Stimulated activated CD4-positive, alpha-beta T cell treated with anti-CD3 and anti-CD28 coated beads, Interleukin-12 subunit alpha, Interleukin-12 subunit beta, amount 100 ng/mL, for 4 hours (primary cell): Measurements from ENCODE around the gene C2orf72.
"Not testable (repeated sequence)": the region's sequence is repeated elsewhere in the genome, so short reads cannot be mapped to it uniquely, and the experiment has no call there.

Experiments used
- DNase-seq: peaks from one replicate; pipeline ENCODE4 v3.0.0-alpha.2; 2020

C2orf72 gene

DNA sequence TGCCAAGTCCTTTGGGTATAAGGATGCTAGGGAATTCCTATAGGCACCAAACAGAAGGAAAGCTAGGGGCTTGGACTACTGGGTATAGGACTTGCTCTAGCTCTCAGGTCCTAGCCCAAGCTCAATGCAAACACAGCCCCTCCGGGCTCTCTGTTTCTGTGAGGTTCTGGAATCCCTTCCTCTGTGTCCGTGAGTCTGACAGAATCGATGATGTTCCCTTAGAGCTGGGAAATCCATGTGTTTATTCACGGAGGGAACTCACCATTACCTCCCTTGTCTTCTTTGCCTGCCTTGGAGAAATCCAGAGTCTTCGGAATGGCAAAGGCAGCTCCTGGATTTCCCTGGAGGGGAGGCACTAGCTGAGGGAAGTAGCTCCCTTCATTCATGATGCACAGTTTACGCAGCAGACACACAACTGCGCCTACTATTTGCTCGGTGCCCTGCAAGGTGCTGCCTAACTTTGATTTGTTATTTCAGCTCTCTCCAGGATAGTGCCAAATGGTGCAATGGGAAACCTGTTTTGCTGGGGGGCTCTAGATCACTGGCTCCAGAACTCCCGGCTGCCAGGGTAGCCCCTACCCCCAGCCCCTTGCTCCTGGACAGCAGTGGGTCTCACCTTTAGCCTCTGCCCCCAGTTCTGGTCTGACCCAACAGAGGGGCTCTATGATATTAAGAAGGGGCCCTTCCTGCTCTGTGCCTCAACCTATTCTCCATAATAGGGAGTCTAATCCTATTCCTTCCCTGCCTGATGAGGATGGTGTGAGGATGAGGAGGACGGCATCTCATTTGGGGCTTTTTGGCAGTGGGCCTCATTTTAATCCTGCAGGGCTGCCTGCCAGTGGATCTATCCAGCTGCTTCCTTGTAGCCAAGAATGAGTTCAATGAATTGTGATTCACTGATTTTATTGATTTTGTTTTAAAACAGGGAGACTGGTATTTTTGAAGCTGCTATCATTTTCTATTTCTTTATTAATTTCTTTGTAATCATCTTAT, 10.9 kb downstream of the C2orf72 start:
- DNase-seq, result no peak

- DNase-seq, result no peak
Observed at GRCh38 chr2:231049286-231050017, 12.1 kb downstream of the C2orf72 start.

DNA sequence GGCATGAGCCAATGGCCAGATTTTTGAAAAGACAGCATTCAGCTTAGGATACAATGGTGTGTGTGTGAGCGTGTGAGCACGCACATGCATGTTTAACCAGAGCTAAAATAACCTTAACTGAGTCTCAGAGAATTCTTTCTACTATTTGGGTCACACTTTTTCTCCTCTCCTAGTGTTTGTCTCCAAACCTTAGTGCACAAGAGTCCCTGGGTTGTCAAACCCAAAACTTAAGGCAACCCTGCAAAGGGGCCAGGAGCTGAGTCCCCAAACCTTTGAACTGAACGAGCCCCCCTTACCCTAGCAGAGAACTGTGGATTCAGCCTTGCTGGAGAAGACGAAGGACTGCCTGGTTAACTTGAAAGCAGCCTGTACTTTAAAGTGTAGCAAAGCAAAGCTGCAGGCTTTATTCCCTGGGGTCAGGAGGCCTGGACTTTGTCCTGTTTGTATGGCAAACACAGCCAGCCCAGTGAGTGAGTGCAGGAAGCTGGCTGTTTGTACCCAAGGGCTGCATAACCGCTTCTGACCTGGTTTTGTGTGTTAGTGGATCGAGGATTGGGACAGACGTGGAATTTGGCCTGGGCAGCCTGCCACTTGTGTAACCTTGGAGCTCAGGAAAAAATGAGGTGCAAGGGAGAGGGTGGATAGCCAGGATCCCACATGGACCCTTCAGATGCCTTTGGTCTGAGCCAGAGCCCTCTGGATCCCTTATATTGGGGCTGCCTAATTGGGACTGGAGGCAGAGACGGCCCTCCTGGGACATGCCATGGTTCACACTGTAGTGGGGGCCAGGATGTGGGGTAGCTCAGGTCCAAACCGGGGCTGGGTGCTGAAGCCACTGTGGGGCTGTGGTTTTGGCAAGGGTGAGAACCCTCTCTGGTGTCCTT, 12.9 kb downstream of the C2orf72 start:
- DNase-seq, result no peak

- no peak for DNase-seq
Observed at GRCh38 chr2:231051116-231051515, 13.8 kb downstream of the C2orf72 start.

DNA sequence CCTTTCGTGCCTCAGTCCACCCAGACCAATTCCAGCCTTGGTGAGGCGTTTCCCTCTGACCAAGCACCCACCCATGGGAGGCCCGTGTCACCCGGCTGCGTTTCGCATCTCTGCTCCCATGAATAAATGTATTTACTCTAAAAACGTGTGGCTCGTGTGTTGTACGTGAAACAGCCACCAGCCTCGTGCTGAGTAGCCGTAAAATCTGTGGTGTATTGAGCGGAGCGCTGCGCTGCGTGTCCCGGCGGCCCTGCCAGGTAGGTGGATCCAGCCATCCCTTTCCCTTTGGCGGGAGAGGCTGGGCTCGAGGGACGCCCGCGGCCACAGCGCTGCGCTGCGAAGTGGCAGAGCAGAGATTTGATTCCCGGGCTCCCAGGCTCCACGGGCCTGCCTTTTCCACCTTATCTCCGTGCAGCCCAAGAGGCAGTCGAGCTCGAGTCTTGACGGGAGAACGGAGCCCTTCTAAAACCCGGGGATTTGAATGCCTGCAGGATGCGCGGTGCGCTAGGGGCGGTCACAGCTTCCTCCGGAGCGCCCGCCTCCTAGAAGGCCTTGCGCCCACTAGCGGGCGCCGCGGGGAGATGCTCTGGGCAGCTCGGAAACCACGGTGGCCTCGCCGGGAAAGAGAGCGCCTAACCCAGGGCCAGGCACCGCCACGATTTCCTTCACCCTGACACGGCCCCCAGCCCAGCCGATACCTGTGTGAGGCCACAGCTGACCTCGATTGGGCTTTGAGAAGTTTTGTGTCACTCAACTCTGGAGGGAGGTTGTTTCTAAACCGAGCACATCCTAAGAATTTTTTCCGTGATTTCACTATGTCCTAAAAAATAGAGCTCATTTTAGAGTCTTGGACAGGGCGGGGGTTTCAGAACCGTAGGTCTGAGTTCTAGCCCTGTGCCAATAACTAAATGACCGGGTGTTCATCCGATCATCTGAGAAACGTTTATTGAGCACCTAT, 15.4 kb downstream of the C2orf72 start:
- peak; percentile 79 for DNase-seq

GRCh38 chr2:231053846-231054245, 16.5 kb downstream of the C2orf72 start:
- no peak for DNase-seq

- peak; percentile 90 for DNase-seq
Observed at GRCh38 chr2:231056453-231057416, 19.4 kb downstream of the C2orf72 start, which contains the start of gene PSMD1. Gene PSMD1 (plus strand): TSS chr2:231056867. CDS start chr2:231057026, 159 bp downstream.

- no peak for DNase-seq
Observed at GRCh38 chr2:231057590-231057989, 20.3 kb downstream of the C2orf72 start.

DNA sequence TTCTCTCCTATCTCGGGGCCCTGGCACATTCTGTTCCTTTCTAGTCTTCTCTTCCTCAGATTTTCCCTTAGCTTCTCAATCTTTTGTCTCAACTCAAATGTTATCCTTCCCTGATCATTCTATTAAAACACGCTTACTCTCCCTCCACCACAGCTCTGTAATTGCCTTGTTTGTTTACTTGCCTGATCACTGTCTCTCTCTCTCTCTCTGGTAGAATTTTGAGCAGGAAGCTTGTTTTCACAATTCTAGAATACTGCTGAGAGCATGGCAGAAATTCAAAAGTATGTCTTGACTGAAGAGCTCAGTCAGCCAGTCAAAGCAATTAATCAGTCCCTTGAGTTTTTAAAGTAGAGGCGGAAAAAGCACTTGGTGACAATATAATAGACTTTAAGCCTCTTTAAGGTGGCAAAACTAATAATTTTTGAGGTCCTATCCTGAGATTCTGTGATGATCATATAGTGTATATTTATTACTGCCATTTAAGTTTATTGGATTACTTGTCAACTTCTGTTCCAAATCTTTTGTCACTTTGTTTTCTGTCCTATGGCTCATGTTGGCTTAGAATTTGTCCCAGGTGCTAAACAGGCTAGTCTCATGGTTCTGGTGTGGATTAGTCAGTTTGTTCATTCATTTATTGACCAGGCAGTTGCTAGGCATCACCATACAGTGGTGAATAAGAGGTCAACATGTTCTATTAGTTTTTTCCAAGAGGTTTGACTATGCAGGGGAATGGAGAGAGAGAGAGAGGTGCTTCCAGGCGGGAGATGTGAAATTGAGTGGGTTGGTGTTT, 21.6 kb downstream of the C2orf72 start:
- DNase-seq, result no peak

DNA sequence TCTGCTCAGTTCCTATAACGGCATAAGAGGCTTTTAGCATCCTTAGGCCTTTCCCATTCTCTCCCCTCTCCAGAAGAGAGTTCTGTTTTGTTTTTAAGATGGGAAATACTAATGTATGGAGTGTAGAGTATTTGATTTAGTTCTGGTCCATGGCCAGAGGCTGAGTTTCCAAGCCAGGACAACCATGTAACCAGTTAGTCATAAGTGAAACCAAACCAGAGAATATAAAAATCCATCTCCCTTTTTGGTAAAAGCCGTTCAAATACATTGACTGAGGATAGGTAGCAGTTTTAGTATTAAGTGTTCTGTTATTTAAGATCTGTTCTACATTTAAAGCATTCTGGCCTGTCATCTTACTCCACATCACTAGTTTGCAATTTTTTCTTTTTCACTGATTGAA, 22.4 kb downstream of the C2orf72 start:
- no peak for DNase-seq

DNA sequence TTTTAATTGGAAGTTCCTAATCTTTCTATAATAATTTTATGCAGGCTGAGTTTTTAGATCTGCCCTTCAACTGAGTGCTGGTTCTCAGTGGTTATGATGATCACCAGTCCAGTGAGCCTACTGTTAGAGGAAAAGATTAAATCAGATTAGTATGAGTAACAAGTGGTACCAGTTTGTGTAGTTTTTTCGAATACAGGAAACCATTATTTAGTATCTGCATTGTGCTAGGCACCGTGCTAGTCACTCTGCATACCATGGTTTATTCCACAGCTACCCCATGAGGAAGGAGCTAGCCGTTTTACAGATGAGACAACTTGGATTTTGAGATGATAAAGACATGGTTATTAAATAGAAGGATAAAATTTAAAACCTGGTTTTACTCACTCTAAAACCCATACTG, 25.5 kb downstream of the C2orf72 start:
- DNase-seq, result no peak

DNA sequence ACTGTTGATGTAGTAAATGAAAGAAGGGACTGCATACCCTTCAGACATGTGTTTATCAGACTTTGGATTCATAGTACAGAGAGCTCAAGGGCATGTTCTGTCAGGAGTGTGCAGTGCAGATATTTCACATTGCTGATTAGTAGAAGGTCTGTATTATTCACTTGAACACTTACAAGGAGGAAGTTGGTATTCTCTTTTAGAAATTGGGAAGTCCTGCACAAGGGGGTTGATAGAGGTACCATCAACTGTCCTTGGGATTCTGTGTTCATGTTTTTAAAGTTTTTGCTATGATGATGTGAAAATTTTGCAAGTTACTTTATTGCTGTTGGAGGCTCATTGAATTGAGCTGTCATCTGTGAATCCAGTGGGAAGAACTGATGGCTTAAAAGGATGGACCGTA, 26.0 kb downstream of the C2orf72 start:
- no peak for DNase-seq

GRCh38 chr2:231065966-231066365, 28.6 kb downstream of the C2orf72 start:
- DNase-seq, result no peak

DNA sequence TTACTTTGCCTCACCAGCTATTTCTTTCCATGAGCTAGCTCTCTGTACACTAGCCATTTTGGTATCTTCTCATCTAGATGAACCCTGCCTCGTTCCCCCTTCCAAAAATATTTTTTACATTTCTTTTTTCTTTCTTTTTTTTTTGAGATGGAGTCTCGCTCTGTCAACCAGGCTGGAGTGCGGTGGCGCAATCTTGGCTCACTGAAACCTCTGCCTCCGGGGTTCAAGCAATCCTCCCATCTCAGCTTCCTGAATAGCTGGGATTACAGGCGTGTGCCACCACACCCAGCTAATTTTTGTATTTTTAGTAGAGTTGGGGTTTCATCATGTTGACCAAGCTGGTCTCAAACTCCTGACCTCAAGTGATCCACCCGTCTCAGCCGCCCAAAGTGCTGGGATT, 30.2 kb downstream of the C2orf72 start:
- not testable (repeated sequence) for DNase-seq

- DNase-seq, result no peak
Observed at GRCh38 chr2:231068525-231069222, 31.4 kb downstream of the C2orf72 start.

GRCh38 chr2:231069379-231070054, 32.2 kb downstream of the C2orf72 start:
- no peak for DNase-seq

- no peak for DNase-seq
Observed at GRCh38 chr2:231084565-231084964, 47.2 kb downstream of the C2orf72 start.

- no peak for DNase-seq
Observed at GRCh38 chr2:231088754-231089153, 51.4 kb downstream of the C2orf72 start.
